Lower leg skin (tissue), 3 donors: ENCODE measurements around the gene TMEM87B.

Experiments used
- CTCF ChIP-seq, 3 donors: fragments of 450-650 bp; IDR thresholded peaks; one replicate each; pipeline ENCODE4 v1.5.1; 2016; ENCODE audit warnings: antibody characterized with exemption in 3 of 3, mild to moderate bottlenecking in 3 of 3, moderate library complexity in 2 of 3
- POLR2A ChIP-seq, 2 donors: fragments of 450-650 bp; IDR thresholded peaks; one replicate each; pipeline ENCODE4 v1.6.1; 2016 to 2017; ENCODE audit warnings: antibody characterized with exemption in 2 of 2, mild to moderate bottlenecking in 1 of 2, moderate library complexity in 1 of 2

GRCh38 chr2:112149866-112150435 lies 94.9 kb downstream of the TMEM87B start:
- TF ChIP-seq CTCF (IDR thresholded peaks at IDR 0.05) (no peak), POLR2A (IDR thresholded peaks at IDR 0.05) (no peak)
